ENCODE data around the gene KRTAP3-2.

Gene KRTAP3-2

GRCh38 chr17:40963838-40964237 lies 35.9 kb downstream of the KRTAP3-2 start:
- H3K27me3 ChIP-seq (ENCODE audit: control insufficient read depth, insufficient read depth, low read length), result no peaks in the 10 kb centered on the region; the same call in 1 of the 2 replicates
- H3K4me1 ChIP-seq (ENCODE audit: control insufficient read depth, insufficient read depth, low read length), result no peaks in the 10 kb centered on the region
- H3K4me3 ChIP-seq (ENCODE audit: low read depth, low read length), result no peak overlapping the region
- no peaks in the 10 kb centered on the region for H3K9me3 ChIP-seq (ENCODE audit: control insufficient read depth, insufficient read depth, low read depth, low read length)
- H3K27ac ChIP-seq (ENCODE audit: low read depth, low read length), result no peak overlapping the region
- no peak overlapping the region for H3K9ac ChIP-seq (ENCODE audit: low read length)
- H3K36me3 ChIP-seq (ENCODE audit: control insufficient read depth, insufficient read depth, low read length), result no peaks in the 10 kb centered on the region

- H3K4me1 ChIP-seq (ENCODE audit: control insufficient read depth, insufficient read depth, low read length), result peaks cover 14% of the 10 kb centered on the region
- no peaks in the 10 kb centered on the region for H3K36me3 ChIP-seq (ENCODE audit: control insufficient read depth, insufficient read depth, low read length)
- H3K4me3 ChIP-seq (ENCODE audit: low read depth, low read length), result no peak overlapping the region
- no peaks in the 10 kb centered on the region; the same call in 1 of the 2 replicates for H3K27me3 ChIP-seq (ENCODE audit: control insufficient read depth, insufficient read depth, low read length)
- H3K9ac ChIP-seq (ENCODE audit: low read length), result no peak overlapping the region
- H3K27ac ChIP-seq (ENCODE audit: low read depth, low read length), result no peak overlapping the region
- no peaks in the 10 kb centered on the region for H3K9me3 ChIP-seq (ENCODE audit: control insufficient read depth, insufficient read depth, low read depth, low read length)
These were observed 37.6 kb downstream of the KRTAP3-2 start for GRCh38 chr17:40962059-40962561.

GRCh38 chr17:40961591-40961990 lies 38.1 kb downstream of the KRTAP3-2 start:
- H3K4me3 ChIP-seq (ENCODE audit: low read depth, low read length), result no peak overlapping the region
- no peak overlapping the region for H3K9ac ChIP-seq (ENCODE audit: low read length)
- peaks cover 18% of the 10 kb centered on the region for H3K4me1 ChIP-seq (ENCODE audit: control insufficient read depth, insufficient read depth, low read length)
- no peak overlapping the region for H3K27ac ChIP-seq (ENCODE audit: low read depth, low read length)
- H3K9me3 ChIP-seq (ENCODE audit: control insufficient read depth, insufficient read depth, low read depth, low read length), result no peaks in the 10 kb centered on the region
- H3K36me3 ChIP-seq (ENCODE audit: control insufficient read depth, insufficient read depth, low read length), result no peaks in the 10 kb centered on the region
- no peaks in the 10 kb centered on the region for H3K27me3 ChIP-seq (ENCODE audit: control insufficient read depth, insufficient read depth, low read length)

- no peaks in the 10 kb centered on the region for H3K36me3 ChIP-seq (ENCODE audit: control insufficient read depth, insufficient read depth, low read length)
- peaks cover 18% of the 10 kb centered on the region for H3K4me1 ChIP-seq (ENCODE audit: control insufficient read depth, insufficient read depth, low read length)
- no peaks in the 10 kb centered on the region for H3K27me3 ChIP-seq (ENCODE audit: control insufficient read depth, insufficient read depth, low read length)
- no peak overlapping the region for H3K4me3 ChIP-seq (ENCODE audit: low read depth, low read length)
- no peak overlapping the region for H3K9ac ChIP-seq (ENCODE audit: low read length)
- H3K27ac ChIP-seq (ENCODE audit: low read depth, low read length), result no peak overlapping the region
- no peaks in the 10 kb centered on the region for H3K9me3 ChIP-seq (ENCODE audit: control insufficient read depth, insufficient read depth, low read depth, low read length)
These were observed 39.6 kb downstream of the KRTAP3-2 start for GRCh38 chr17:40960144-40960543.

GRCh38 chr17:40958086-40958953 lies 41.4 kb downstream of the KRTAP3-2 start:
- Histone ChIP-seq H3K4me1 (ENCODE audit: control insufficient read depth, insufficient read depth, low read length) (peaks cover 18% of the 10 kb centered on the region), H3K4me3 (ENCODE audit: low read depth, low read length) (no peak overlapping the region), H3K9me3 (ENCODE audit: control insufficient read depth, insufficient read depth, low read depth, low read length) (no peaks in the 10 kb centered on the region), H3K36me3 (ENCODE audit: control insufficient read depth, insufficient read depth, low read length) (no peaks in the 10 kb centered on the region), H3K27me3 (ENCODE audit: control insufficient read depth, insufficient read depth, low read length) (no peaks in the 10 kb centered on the region), H3K9ac (ENCODE audit: low read length) (no peak overlapping the region), H3K27ac (ENCODE audit: low read depth, low read length) (no peak overlapping the region)

GRCh38 chr17:40956401-40957254 lies 43.1 kb downstream of the KRTAP3-2 start:
- no peak overlapping the region for H3K4me3 ChIP-seq (ENCODE audit: low read depth, low read length)
- no peaks in the 10 kb centered on the region for H3K27me3 ChIP-seq (ENCODE audit: control insufficient read depth, insufficient read depth, low read length)
- H3K36me3 ChIP-seq (ENCODE audit: control insufficient read depth, insufficient read depth, low read length), result no peaks in the 10 kb centered on the region
- no peak overlapping the region for H3K27ac ChIP-seq (ENCODE audit: low read depth, low read length)
- no peak overlapping the region for H3K9ac ChIP-seq (ENCODE audit: low read length)
- H3K9me3 ChIP-seq (ENCODE audit: control insufficient read depth, insufficient read depth, low read depth, low read length), result no peaks in the 10 kb centered on the region
- H3K4me1 ChIP-seq (ENCODE audit: control insufficient read depth, insufficient read depth, low read length), result peaks cover 18% of the 10 kb centered on the region

- peaks cover 18% of the 10 kb centered on the region for H3K4me1 ChIP-seq (ENCODE audit: control insufficient read depth, insufficient read depth, low read length)
- no peaks in the 10 kb centered on the region for H3K9me3 ChIP-seq (ENCODE audit: control insufficient read depth, insufficient read depth, low read depth, low read length)
- H3K4me3 ChIP-seq (ENCODE audit: low read depth, low read length), result no peak overlapping the region
- no peak overlapping the region for H3K27ac ChIP-seq (ENCODE audit: low read depth, low read length)
- H3K27me3 ChIP-seq (ENCODE audit: control insufficient read depth, insufficient read depth, low read length), result no peaks in the 10 kb centered on the region
- H3K9ac ChIP-seq (ENCODE audit: low read length), result no peak overlapping the region
- no peaks in the 10 kb centered on the region for H3K36me3 ChIP-seq (ENCODE audit: control insufficient read depth, insufficient read depth, low read length)
These were observed 45.8 kb downstream of the KRTAP3-2 start for GRCh38 chr17:40953881-40954280.

- H3K9ac ChIP-seq (ENCODE audit: low read length), result no peak overlapping the region
- no peaks in the 10 kb centered on the region for H3K27me3 ChIP-seq (ENCODE audit: control insufficient read depth, insufficient read depth, low read length)
- H3K9me3 ChIP-seq (ENCODE audit: control insufficient read depth, insufficient read depth, low read depth, low read length), result no peaks in the 10 kb centered on the region
- H3K4me1 ChIP-seq (ENCODE audit: control insufficient read depth, insufficient read depth, low read length), result peaks cover 9% of the 10 kb centered on the region; the same call in 1 of the 2 replicates
- no peak overlapping the region for H3K4me3 ChIP-seq (ENCODE audit: low read depth, low read length)
- no peak overlapping the region for H3K27ac ChIP-seq (ENCODE audit: low read depth, low read length)
- H3K36me3 ChIP-seq (ENCODE audit: control insufficient read depth, insufficient read depth, low read length), result no peaks in the 10 kb centered on the region
These were observed 47.0 kb downstream of the KRTAP3-2 start for GRCh38 chr17:40952661-40953060.

GRCh38 chr17:40952154-40952553 lies 47.6 kb downstream of the KRTAP3-2 start:
- H3K27ac ChIP-seq (ENCODE audit: low read depth, low read length), result no peak overlapping the region
- no peak overlapping the region for H3K9ac ChIP-seq (ENCODE audit: low read length)
- no peaks in the 10 kb centered on the region for H3K27me3 ChIP-seq (ENCODE audit: control insufficient read depth, insufficient read depth, low read length)
- no peaks in the 10 kb centered on the region for H3K9me3 ChIP-seq (ENCODE audit: control insufficient read depth, insufficient read depth, low read depth, low read length)
- no peaks in the 10 kb centered on the region for H3K36me3 ChIP-seq (ENCODE audit: control insufficient read depth, insufficient read depth, low read length)
- H3K4me1 ChIP-seq (ENCODE audit: control insufficient read depth, insufficient read depth, low read length), result peaks cover 4% of the 10 kb centered on the region; the same call in 1 of the 2 replicates
- no peak overlapping the region for H3K4me3 ChIP-seq (ENCODE audit: low read depth, low read length)

GRCh38 chr17:40951011-40951622 lies 48.6 kb downstream of the KRTAP3-2 start:
- H3K4me1 ChIP-seq (ENCODE audit: control insufficient read depth, insufficient read depth, low read length), result no peaks in the 10 kb centered on the region; the same call in 1 of the 2 replicates
- H3K27ac ChIP-seq (ENCODE audit: low read depth, low read length), result no peak overlapping the region
- H3K9me3 ChIP-seq (ENCODE audit: control insufficient read depth, insufficient read depth, low read depth, low read length), result no peaks in the 10 kb centered on the region
- no peak overlapping the region for H3K4me3 ChIP-seq (ENCODE audit: low read depth, low read length)
- no peaks in the 10 kb centered on the region for H3K27me3 ChIP-seq (ENCODE audit: control insufficient read depth, insufficient read depth, low read length)
- no peak overlapping the region for H3K9ac ChIP-seq (ENCODE audit: low read length)
- no peaks in the 10 kb centered on the region for H3K36me3 ChIP-seq (ENCODE audit: control insufficient read depth, insufficient read depth, low read length)

Data from HUES6 (cell line).